A549 (cell line): ENCODE data around the gene PGPEP1. TPM values are rescaled to one million over a fixed set of nuclear protein-coding genes. Genes with fewer than 3 reads are reported as not detected.

Source experiments
- ATAC-seq, 2 experiments: fragments of 200-7000 bp in 1 of 2; fragments of >200 bp in 1 of 2; cut with Nextera tagmentation in 1 of 2; cut with Tn5 transposase in 1 of 2; 3 replicates each; pipeline versions ENCODE4 v1.8.0 to v1.9.1; 2018 to 2020; ENCODE audit warnings: mild to moderate bottlenecking in 1 of 2, moderate library complexity in 1 of 2
- CTCF ChIA-PET: fragments of 300-600 bp; sonication (Branson Sonifier 250); formaldehyde crosslinking; extraction: SDS; loops from one replicate; lab custom pipeline; 2021; ENCODE audit warnings: antibody characterized with exemption, inconsistent platforms; lab: Yijun Ruan, JAX
- POLR2A ChIA-PET: fragments of 350-600 bp; formaldehyde crosslinking; extraction: SDS; loops from one replicate; lab custom pipeline; 2021; ENCODE audit warnings: antibody characterized with exemption, inconsistent platforms; lab: Yijun Ruan, JAX
- DNase-seq, 2 experiments: peaks; one replicate each; pipeline versions ENCODE4 v3.0.0 to v3.0.0-alpha.2; 2011 to 2016; ENCODE audit warnings: low read depth in 1 of 2, low spot score in 1 of 2
- FAIRE-seq: peaks from 2 replicates; lab custom pipeline; 2011; peaks lifted over from hg19 to GRCh38; lab: Jason Lieb, UNC
- H3K27ac ChIP-seq, 2 experiments: fragments of >200 bp; sonication (Bioruptor Twin); formaldehyde crosslinking; 3 replicates each; pipeline ENCODE4 v1.5.1; 2016 to 2017
- H3K4me1 ChIP-seq: fragments of >200 bp; sonication (Bioruptor Twin); formaldehyde crosslinking; 3 replicates; pipeline ENCODE4 v1.6.1; 2016
- H3K4me2 ChIP-seq: fragments of >200 bp; sonication (Bioruptor Twin); formaldehyde crosslinking; 3 replicates; pipeline ENCODE4 v1.6.1; 2016
- H3K4me3 ChIP-seq: fragments of >200 bp; sonication (Bioruptor Twin); formaldehyde crosslinking; 3 replicates; pipeline ENCODE4 v1.5.1; 2016
- H3K9me3 ChIP-seq: fragments of >200 bp; sonication (Bioruptor Twin); formaldehyde crosslinking; 3 replicates; pipeline ENCODE4 v1.6.1; 2016
- BHLHE40 ChIP-seq: IDR thresholded peaks from 2 replicates; pipeline ENCODE4 v1.6.1; 2012; ENCODE audit warnings: low read depth, low read length, inconsistent platforms
- CEBPB ChIP-seq, 2 experiments: fragments of >200 bp in 1 of 2; sonication (Bioruptor Twin) in 1 of 2; formaldehyde crosslinking in 1 of 2; IDR thresholded peaks; 2 replicates each; pipeline ENCODE4 v1.6.1; 2012 to 2016
- CHD2 ChIP-seq: fragments of 150-350 bp; IDR thresholded peaks from 2 replicates; pipeline ENCODE4 v1.6.1; 2014; ENCODE audit warnings: low read length; ENCODE audit not compliant: partially characterized antibody
- CTCF ChIP-seq: fragments of >200 bp; sonication (Bioruptor Twin); formaldehyde crosslinking; IDR thresholded peaks from 3 replicates; pipeline ENCODE4 v1.5.1; 2016
- E2F6 ChIP-seq: IDR thresholded peaks from 2 replicates; pipeline ENCODE4 v1.6.1; 2012; ENCODE audit warnings: low read depth, borderline replicate concordance
- HMGXB4 ChIP-seq: fragments of 250-450 bp; sonication (Bioruptor Pico); IDR thresholded peaks from 2 replicates; pipeline ENCODE4 v1.5.0; 2021; ENCODE audit warnings: mild to moderate bottlenecking, moderate library complexity, borderline replicate concordance
- HOXA7 ChIP-seq: fragments of 250-450 bp; sonication (Bioruptor Pico); IDR thresholded peaks from 2 replicates; pipeline ENCODE4 v1.5.0; 2020; ENCODE audit warnings: mild to moderate bottlenecking, moderate library complexity
- JUN ChIP-seq, 2 experiments: fragments of >200 bp; sonication (Bioruptor Twin); formaldehyde crosslinking; IDR thresholded peaks; 2 replicates in 1 of 2; 3 replicates in 1 of 2; pipeline ENCODE4 v1.6.1; 2016 to 2017
- KDM5A ChIP-seq: fragments of 200-600 bp; sonication (generic); IDR thresholded peaks from 2 replicates; pipeline ENCODE4 v1.6.1; 2016; ENCODE audit warnings: antibody characterized with exemption, mild to moderate bottlenecking
- MAX ChIP-seq: IDR thresholded peaks from 2 replicates; pipeline ENCODE4 v1.6.1; 2012
- POLR2A ChIP-seq: IDR thresholded peaks from 2 replicates; pipeline ENCODE4 v1.6.1; 2012; ENCODE audit warnings: mild to moderate bottlenecking, low read length
- RAD21 ChIP-seq, 2 experiments: fragments of >200 bp in 1 of 2; sonication (Bioruptor Twin) in 1 of 2; formaldehyde crosslinking in 1 of 2; IDR thresholded peaks in 1 of 2; conservative IDR thresholded peaks in 1 of 2; 2 replicates in 1 of 2; 3 replicates in 1 of 2; pipeline ENCODE4 v1.6.1; 2012 to 2018; ENCODE audit warnings: inconsistent platforms in 1 of 2
- RARB ChIP-seq: fragments of 250-450 bp; sonication (Bioruptor Pico); IDR thresholded peaks from 2 replicates; pipeline ENCODE4 v1.8.0; 2021; ENCODE audit warnings: mild to moderate bottlenecking, moderate library complexity
- RNF2 ChIP-seq: fragments of 200-600 bp; sonication (generic); IDR thresholded peaks from 2 replicates; pipeline ENCODE4 v1.6.1; 2016; ENCODE audit warnings: low read depth, mild to moderate bottlenecking, antibody characterized with exemption, moderate library complexity, borderline replicate concordance
- SMC3 ChIP-seq: fragments of >200 bp; sonication (Bioruptor Twin); formaldehyde crosslinking; IDR thresholded peaks from 3 replicates; pipeline ENCODE4 v1.6.1; 2018; ENCODE audit warnings: inconsistent platforms
- SREBF2 ChIP-seq: fragments of 450-650 bp; IDR thresholded peaks from 2 replicates; pipeline ENCODE4 v1.6.1; 2014; ENCODE audit warnings: mild to moderate bottlenecking, moderate library complexity
- WGBS: methylation state at CpG from one replicate; pipeline ENCODE4 v1.1.6; 2017; ENCODE audit errors: missing lambda C conversion rate; 5-methylcytosine and 5-hydroxymethylcytosine counted together
- polyA plus RNA-seq, 4 experiments: library from polyadenylated mRNA; depleted of rRNA in 3 of 4; stranded (reverse); fragments of >200 nt; fragmentation: RNase III in 1 of 4; extraction: RNeasy Plus Mini Kit Qiagen cat#74134 plus additional on column Dnase treatment in 1 of 4; gene quantifications; 2 replicates in 3 of 4; 3 replicates in 1 of 4; pipeline ENCODE4 v1.2.3, GENCODE V29; 2011 to 2017

PGPEP1 gene
- polyA plus RNA-seq, 2 of the 4 experiments (the other 2 are of a cell fraction): 5.3 to 7.1 TPM

- CTCF ChIA-PET: interaction anchor here (0.9 to 6.4 kb wide), 8 partner anchors 10 to 37 kb away, joined by 3 to 58 read pairs (median 12); partner anchors contain the start of gene LRRC25
- Histone ChIP-seq H3K9me3 (no peaks in the 10 kb centered on the region), H3K27ac (peak overlapping the region; percentile 97 to 99)
- TF ChIP-seq POLR2A (peak; percentile 11; the same call in 1 of the 2 replicates), JUN (IDR thresholded peaks at IDR 0.05) (peak; percentile 21 to 38; a peak in 2 of 5 replicates), CHD2 (no peak)
- TF ChIP-seq, all 56 proteins: peak for 2
- peaks cover 42% of the 10 kb centered on the region for H3K4me1 ChIP-seq
- 2% methylated on average over 10 of the region's 14 CpGs for WGBS
- peak in 1 of 2 experiments; percentile 46 for DNase-seq
- peak; percentile 5 to 9; a peak in 3 of 6 replicates for ATAC-seq
- POLR2A ChIA-PET: interaction anchor here (0.7 to 3.0 kb wide), 17 partner anchors 9 to 183 kb away, joined by 3 to 36 read pairs (median 7); partner anchors contain the start of genes JUND, LSM4, RAB3A and SSBP4
- H3K4me2 ChIP-seq: peak overlapping the region; percentile 92
- peak overlapping the region; percentile 98 for H3K4me3 ChIP-seq
- FAIRE-seq: no peak
Measured at GRCh38 chr19:18386543-18387271, 46.3 kb downstream of the PGPEP1 start.

- FAIRE-seq (no peak), DNase-seq (peak in 1 of 2 experiments; percentile 72), ATAC-seq (peak in 1 of 2 experiments; percentile 32; a peak in 3 of 6 replicates)
- Histone ChIP-seq H3K4me2 (peak overlapping the region; percentile 92), H3K27ac (peak overlapping the region; percentile 97 to 99), H3K4me3 (peak overlapping the region; percentile 98), H3K9me3 (no peaks in the 10 kb centered on the region), H3K4me1 (peaks cover 26% of the 10 kb centered on the region)
- 15% methylated on average over 19 of the region's 86 CpGs for WGBS
- CTCF ChIA-PET: interaction anchor here (0.7 to 7.5 kb wide), 31 partner anchors 7 to 164 kb away, joined by 3 to 75 read pairs (median 8); partner anchors contain the start of genes LRRC25, LSM4 and SSBP4
- TF ChIP-seq MAX (peak; percentile 86), RNF2 (peak; percentile 44; the same call in 1 of the 2 replicates), E2F6 (0 out of 2 replicates have a peak, but pooled peaks have one; percentile 52), SREBF2 (no peak), KDM5A (no peak), CEBPB (IDR thresholded peaks at IDR 0.05) (no peak), HOXA7 (CRISPR knock-in tag) (peak; percentile 43; the same call in 1 of the 2 replicates), RARB (CRISPR knock-in tag) (no peak), CTCF (peak; percentile 68), BHLHE40 (no peak), SMC3 (peak; percentile 63), JUN (IDR thresholded peaks at IDR 0.05) (peak; percentile 23 to 92; a peak in 4 of 5 replicates), HMGXB4 (CRISPR knock-in tag) (peak; percentile 69; the same call in 1 of the 2 replicates), RAD21 (conservative IDR thresholded peaks at IDR 0.05 in 1 of 2, IDR thresholded peaks at IDR 0.05 in 1 of 2) (peak; percentile 49 to 54; a peak in 4 of 5 replicates)
- POLR2A ChIA-PET: interaction anchor here (0.6 to 3.0 kb wide), 4 partner anchors 8 to 65 kb away, joined by 4 to 36 read pairs (median 6); partner anchors contain the start of gene LSM4
Measured at GRCh38 chr19:18388100-18388959, 47.9 kb downstream of the PGPEP1 start.
